ENCODE data around the gene TNRC6C. TPM values are rescaled to one million over a fixed set of nuclear protein-coding genes. Genes with fewer than 3 reads are reported as not detected.

Gene TNRC6C
- total and polyA plus RNA-seq, 2 experiments from 2014 or later: 10.1 to 16.6 TPM

- H3K27ac Mint-ChIP-seq: no peak overlapping the region
- H3K27me3 Mint-ChIP-seq (ENCODE audit: insufficient read depth, low read depth, poor library complexity): peaks cover 1% of the 10 kb centered on the region
- Histone ChIP-seq H3K4me1 (ENCODE audit: insufficient read depth) (no peaks in the 10 kb centered on the region), H3K4me3 (no peak overlapping the region), H3K79me2 (replicated peaks; ENCODE audit: insufficient read depth) (no peaks in the 10 kb centered on the region), H3K9me2 (ENCODE audit: insufficient read depth) (no peaks in the 10 kb centered on the region), H3K4me2 (no peak overlapping the region), H3F3A (replicated peaks; ENCODE audit: low read depth) (no peaks in the 10 kb centered on the region), H4K20me1 (replicated peaks; ENCODE audit: insufficient read depth) (no peaks in the 10 kb centered on the region; the same call in 1 of the 2 replicates), H3K27ac (ENCODE audit: low read depth) (no peak overlapping the region), H3K36me3 (ENCODE audit: insufficient read depth) (no peaks in the 10 kb centered on the region), H2AFZ (no peak overlapping the region), H3K27me3 (ENCODE audit: insufficient read depth) (no peaks in the 10 kb centered on the region)
- H3K4me3 Mint-ChIP-seq: no peak overlapping the region
- H3K4me1 Mint-ChIP-seq: peaks cover 4% of the 10 kb centered on the region; the same call in 2 of the 3 replicates
- H3K9me3 Mint-ChIP-seq: no peaks in the 10 kb centered on the region
- TF ChIP-seq JUNB (IDR thresholded peaks at IDR 0.05; ENCODE audit: unreplicated experiment): no peak
- no peak for TF ChIP-seq ZNF114 (CRISPR knock-in tag; IDR thresholded peaks at IDR 0.05)
- TF ChIP-seq ZNF462 (CRISPR knock-in tag; IDR thresholded peaks at IDR 0.05): no peak
- no peak for TF ChIP-seq EZH2phosphoT487 (IDR thresholded peaks at IDR 0.05; ENCODE audit: unreplicated experiment)
- no peak for TF ChIP-seq ETS1 (IDR thresholded peaks at IDR 0.05)
- H3K36me3 Mint-ChIP-seq (ENCODE audit: low read depth): peaks cover 8% of the 10 kb centered on the region
- DNase-seq (ENCODE audit: low spot score) (no peak), ATAC-seq (no peak)
Measured at GRCh38 chr17:78027121-78027520, 68.6 kb downstream of the TNRC6C start.

- Histone ChIP-seq H3K36me3 (ENCODE audit: insufficient read depth) (no peaks in the 10 kb centered on the region), H3K27me3 (ENCODE audit: insufficient read depth) (no peaks in the 10 kb centered on the region), H3K4me3 (no peak overlapping the region), H3K4me1 (ENCODE audit: insufficient read depth) (no peaks in the 10 kb centered on the region), H3K4me2 (no peak overlapping the region), H3K9me2 (ENCODE audit: insufficient read depth) (no peaks in the 10 kb centered on the region), H3K27ac (ENCODE audit: low read depth) (no peak overlapping the region), H2AFZ (no peak overlapping the region), H3K79me2 (replicated peaks; ENCODE audit: insufficient read depth) (no peaks in the 10 kb centered on the region), H4K20me1 (replicated peaks; ENCODE audit: insufficient read depth) (no peaks in the 10 kb centered on the region), H3F3A (replicated peaks; ENCODE audit: low read depth) (no peaks in the 10 kb centered on the region)
- Mint-ChIP-seq H3K4me1 (peaks cover 7% of the 10 kb centered on the region; the same call in 2 of the 3 replicates), H3K27ac (no peak overlapping the region), H3K27me3 (ENCODE audit: insufficient read depth, low read depth, poor library complexity) (peaks cover 5% of the 10 kb centered on the region), H3K9me3 (no peaks in the 10 kb centered on the region), H3K4me3 (no peak overlapping the region), H3K36me3 (ENCODE audit: low read depth) (peaks cover 24% of the 10 kb centered on the region)
- no peak for ATAC-seq
- no peak for DNase-seq (ENCODE audit: low spot score)
- TF ChIP-seq CTCF (conservative IDR thresholded peaks at IDR 0.05; ENCODE audit: low read depth in 2 of 2) (no peak), ETS1 (IDR thresholded peaks at IDR 0.05) (no peak), ZNF331 (CRISPR knock-in tag; IDR thresholded peaks at IDR 0.05; ENCODE audit: low read depth) (no peak), NANOG (IDR thresholded peaks at IDR 0.05; ENCODE audit: borderline replicate concordance) (no peak), STAT1 (IDR thresholded peaks at IDR 0.05; ENCODE audit: unreplicated experiment) (no peak), EZH2 (IDR thresholded peaks at IDR 0.05; ENCODE audit: low read depth, unreplicated experiment) (no peak)
Measured at GRCh38 chr17:78029697-78030096, 71.2 kb downstream of the TNRC6C start.

Data from GM23338 (cell line).